ENCODE measurements around the gene CACNA1C.

DNA sequence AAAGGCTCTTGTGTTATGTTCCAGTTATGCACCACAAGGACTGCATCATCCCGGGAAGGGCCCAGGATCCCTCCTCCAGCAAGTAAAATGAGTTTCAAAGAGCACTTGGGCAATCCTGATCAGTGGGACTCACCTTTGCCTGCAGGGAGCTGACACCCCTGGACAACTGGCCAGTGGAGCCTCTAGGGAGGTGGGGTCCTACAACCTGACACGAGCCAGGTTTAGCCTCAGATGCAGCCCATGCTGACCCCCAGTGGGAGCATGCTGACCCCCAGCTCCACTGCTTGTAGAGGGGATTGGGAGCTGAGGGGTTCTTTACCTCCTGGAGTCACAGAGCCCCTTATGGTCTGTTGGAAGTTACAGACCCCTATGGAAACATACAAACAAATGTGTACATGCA, 365.8 kb downstream of the CACNA1C start:
- TF ChIP-seq CTCF (IDR thresholded peaks at IDR 0.05) (no peak), POLR2A (IDR thresholded peaks at IDR 0.05) (no peak)

Measured in esophagus squamous epithelium (tissue), 4 donors.